DMS153 (cell line): Measurements from ENCODE around the gene RASA4.
"Not testable (repeated sequence)": the region's sequence is repeated elsewhere in the genome, so short reads cannot be mapped to it uniquely, and the experiment has no call there.

Experiments used
- DNase-seq: peaks from one replicate; lab custom pipeline; 2025; lab: John Stamatoyannopoulos, UW

The RASA4 gene

GRCh38 chr7:102606848-102607247 lies 9.7 kb downstream of the RASA4 start:
- DNase-seq, result not testable (repeated sequence)

GRCh38 chr7:102604431-102605145 lies 12.0 kb downstream of the RASA4 start:
- DNase-seq, result not testable (repeated sequence)

GRCh38 chr7:102602317-102602716 lies 14.2 kb downstream of the RASA4 start:
- DNase-seq, result not testable (repeated sequence)

- DNase-seq, result not testable (repeated sequence)
These were observed 16.9 kb downstream of the RASA4 start for GRCh38 chr7:102599699-102600098.

- DNase-seq, result not testable (repeated sequence)
These were observed 20.5 kb downstream of the RASA4 start for GRCh38 chr7:102596036-102596435.

GRCh38 chr7:102593637-102594334 lies 22.8 kb downstream of the RASA4 start:
- DNase-seq, result not testable (repeated sequence)

GRCh38 chr7:102592477-102593019 lies 24.0 kb downstream of the RASA4 start:
- DNase-seq, result not testable (repeated sequence)

GRCh38 chr7:102589857-102590256 lies 26.7 kb downstream of the RASA4 start:
- DNase-seq, result not testable (repeated sequence)

GRCh38 chr7:102583495-102583894 lies 33.1 kb downstream of the RASA4 start:
- not testable (repeated sequence) for DNase-seq

- DNase-seq, result not testable (repeated sequence)
These were observed 34.8 kb downstream of the RASA4 start for GRCh38 chr7:102581722-102582121.

GRCh38 chr7:102578486-102578885 lies 38.1 kb downstream of the RASA4 start:
- DNase-seq, result not testable (repeated sequence)

- not testable (repeated sequence) for DNase-seq
These were observed 39.0 kb downstream of the RASA4 start for GRCh38 chr7:102577315-102578240.

GRCh38 chr7:102576363-102576762 lies 40.2 kb downstream of the RASA4 start:
- DNase-seq, result not testable (repeated sequence)

- DNase-seq, result not testable (repeated sequence)
These were observed 41.9 kb downstream of the RASA4 start for GRCh38 chr7:102574607-102575006.

- not testable (repeated sequence) for DNase-seq
These were observed 44.0 kb downstream of the RASA4 start, which contains the start of gene POLR2J3 for GRCh38 chr7:102572261-102573239. POLR2J3 (minus strand) TSS chr7:102572583; CDS start chr7:102572521, 62 bp downstream.

- DNase-seq, result not testable (repeated sequence)
These were observed 47.9 kb downstream of the RASA4 start for GRCh38 chr7:102568620-102569019.

- DNase-seq, result not testable (repeated sequence)
These were observed 65.6 kb downstream of the RASA4 start, which contains the start of gene SPDYE2 for GRCh38 chr7:102550808-102551422. SPDYE2 (plus strand) TSS chr7:102551226; CDS start chr7:102553256, 2,030 bp downstream.

- not testable (repeated sequence) for DNase-seq
These were observed 70.2 kb downstream of the RASA4 start for GRCh38 chr7:102546353-102546752.

- DNase-seq, result not testable (repeated sequence)
These were observed 71.3 kb downstream of the RASA4 start for GRCh38 chr7:102545288-102545687.

- DNase-seq, result not testable (repeated sequence)
These were observed 72.2 kb downstream of the RASA4 start for GRCh38 chr7:102544372-102544771.
